Neural progenitor cell (in vitro differentiated cells): ENCODE measurements around the gene ELMO1. TPM values are rescaled to one million over a fixed set of nuclear protein-coding genes. Genes with fewer than 3 reads are reported as not detected.

Experiments used
- DNase-seq: peaks from one replicate; pipeline ENCODE4 v3.0.0-alpha.2; 2016; ENCODE audit warnings: low spot score
- H2AFZ ChIP-seq: fragments of 200-600 bp; sonication (generic); replicated peaks from 2 replicates; pipeline ENCODE4 v1.6.1; 2016; ENCODE audit warnings: antibody characterized with exemption
- H3F3A ChIP-seq: fragments of 200-600 bp; sonication (generic); 2 replicates; pipeline ENCODE4 v1.6.1; 2016; ENCODE audit warnings: antibody characterized with exemption, low read depth
- H3K27ac ChIP-seq: fragments of 200-600 bp; sonication (generic); 2 replicates; pipeline ENCODE4 v1.5.1; 2016; ENCODE audit warnings: mild to moderate bottlenecking
- H3K27me3 ChIP-seq: fragments of 200-600 bp; sonication (generic); 2 replicates; pipeline ENCODE4 v1.6.1; 2016; ENCODE audit warnings: mild to moderate bottlenecking, moderate library complexity
- H3K36me3 ChIP-seq: fragments of 200-600 bp; sonication (generic); 2 replicates; pipeline ENCODE4 v1.5.1; 2016
- H3K4me1 ChIP-seq: fragments of 200-600 bp; sonication (generic); 2 replicates; pipeline ENCODE4 v1.6.1; 2016; ENCODE audit warnings: mixed run types
- H3K4me2 ChIP-seq: fragments of 200-600 bp; sonication (generic); 2 replicates; pipeline ENCODE4 v1.6.1; 2016
- H3K4me3 ChIP-seq: fragments of 200-600 bp; sonication (generic); 2 replicates; pipeline ENCODE4 v1.5.1; 2016
- H3K79me2 ChIP-seq: fragments of 200-600 bp; sonication (generic); 2 replicates; pipeline ENCODE4 v1.6.1; 2016; ENCODE audit warnings: low read depth
- H3K9ac ChIP-seq: fragments of 200-600 bp; sonication (generic); 2 replicates; pipeline ENCODE4 v1.6.1; 2016
- H3K9me3 ChIP-seq: fragments of 200-600 bp; sonication (generic); 2 replicates; pipeline ENCODE4 v1.5.1; 2016; ENCODE audit warnings: low read depth
- H4K20me1 ChIP-seq: fragments of 200-600 bp; sonication (generic); 2 replicates; pipeline ENCODE4 v1.6.1; 2016; ENCODE audit warnings: low read depth
- H3K27ac Mint-ChIP-seq: 3 replicates; pipeline ENCODE4 v1.8.0; 2021; ENCODE audit warnings: mixed read lengths
- H3K27me3 Mint-ChIP-seq: 2 replicates; pipeline ENCODE4 v1.8.0; 2022; ENCODE audit warnings: low read depth, mild to moderate bottlenecking, inconsistent platforms, moderate library complexity, mixed read lengths; ENCODE audit not compliant: insufficient read depth
- H3K36me3 Mint-ChIP-seq: 3 replicates; pipeline ENCODE4 v1.8.0; 2021; ENCODE audit warnings: mixed read lengths
- H3K4me1 Mint-ChIP-seq: 3 replicates; pipeline ENCODE4 v1.8.0; 2021; ENCODE audit warnings: mixed read lengths
- H3K4me3 Mint-ChIP-seq: 3 replicates; pipeline ENCODE4 v1.8.0; 2021; ENCODE audit warnings: mild to moderate bottlenecking, moderate library complexity, mixed read lengths
- H3K9me3 Mint-ChIP-seq: 3 replicates; pipeline ENCODE4 v1.8.0; 2020; ENCODE audit warnings: mixed read lengths
- EZH2 ChIP-seq: fragments of 200-600 bp; sonication (generic); IDR thresholded peaks from 2 replicates; pipeline ENCODE4 v1.6.1; 2017; ENCODE audit warnings: antibody characterized with exemption, mild to moderate bottlenecking, moderate library complexity
- EZH2phosphoT487 ChIP-seq: fragments of 200-600 bp; sonication (generic); IDR thresholded peaks from 2 replicates; pipeline ENCODE4 v1.6.1; 2017; ENCODE audit warnings: antibody characterized with exemption
- total RNA-seq: library from RNA; depleted of rRNA; stranded (reverse); fragments of >200 nt; gene quantifications from 2 replicates; pipeline ENCODE4 v1.2.3, GENCODE V29; 2015; ENCODE audit warnings: low replicate concordance
- TF ChIP-seq, protein P1 (sequence below): fragments of 200-600 bp; sonication (generic); IDR thresholded peaks from 2 replicates; pipeline ENCODE4 v1.5.1; 2017; ENCODE audit warnings: antibody characterized with exemption, mild to moderate bottlenecking

ELMO1 gene
- total RNA-seq, 1 donor from 2014 or later: 22.0 TPM

DNA sequence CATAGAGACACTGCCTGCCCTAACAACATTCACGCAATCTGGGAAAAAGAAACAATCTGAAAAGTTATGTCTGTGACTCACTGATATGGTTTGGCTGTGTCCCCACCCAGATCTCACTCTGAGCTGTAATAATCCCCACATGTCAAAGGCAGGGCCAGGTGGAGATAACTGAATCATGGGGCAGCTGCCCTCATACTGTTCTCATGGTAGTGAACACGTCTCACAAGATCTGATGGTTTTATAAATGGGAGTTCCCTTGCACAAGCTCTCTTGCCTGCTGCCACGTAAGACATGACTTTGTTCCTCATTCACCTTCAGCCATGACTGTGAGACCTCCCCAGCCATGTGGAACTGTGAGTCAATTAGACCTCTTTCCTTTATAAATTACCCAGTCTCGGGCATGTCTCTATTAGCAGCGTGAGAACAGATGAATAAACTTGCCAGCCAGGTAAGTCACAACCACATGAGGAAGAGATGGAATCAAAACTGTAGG lies 382.8 kb downstream of the ELMO1 start:
- no peaks in the 10 kb centered on the region for H3K36me3 ChIP-seq
- H4K20me1 ChIP-seq: no peaks in the 10 kb centered on the region
- H3K4me2 ChIP-seq: no peak overlapping the region
- peaks cover 20% of the 10 kb centered on the region for H3K4me1 Mint-ChIP-seq
- no peaks in the 10 kb centered on the region for H3F3A ChIP-seq
- DNase-seq: no peak
- H3K4me3 ChIP-seq: no peak overlapping the region
- no peak overlapping the region for H3K27ac Mint-ChIP-seq
- peaks cover 14% of the 10 kb centered on the region for H3K4me1 ChIP-seq
- H3K9ac ChIP-seq: no peak overlapping the region
- peaks cover 8% of the 10 kb centered on the region for H3K9me3 Mint-ChIP-seq
- peaks cover 2% of the 10 kb centered on the region for H3K36me3 Mint-ChIP-seq
- no peak overlapping the region for H3K27ac ChIP-seq
- no peaks in the 10 kb centered on the region for H3K79me2 ChIP-seq
- peaks cover 6% of the 10 kb centered on the region for H3K27me3 Mint-ChIP-seq
- TF ChIP-seq EZH2 (no peak), EZH2phosphoT487 (no peak)
- TF ChIP-seq, protein P1, sequence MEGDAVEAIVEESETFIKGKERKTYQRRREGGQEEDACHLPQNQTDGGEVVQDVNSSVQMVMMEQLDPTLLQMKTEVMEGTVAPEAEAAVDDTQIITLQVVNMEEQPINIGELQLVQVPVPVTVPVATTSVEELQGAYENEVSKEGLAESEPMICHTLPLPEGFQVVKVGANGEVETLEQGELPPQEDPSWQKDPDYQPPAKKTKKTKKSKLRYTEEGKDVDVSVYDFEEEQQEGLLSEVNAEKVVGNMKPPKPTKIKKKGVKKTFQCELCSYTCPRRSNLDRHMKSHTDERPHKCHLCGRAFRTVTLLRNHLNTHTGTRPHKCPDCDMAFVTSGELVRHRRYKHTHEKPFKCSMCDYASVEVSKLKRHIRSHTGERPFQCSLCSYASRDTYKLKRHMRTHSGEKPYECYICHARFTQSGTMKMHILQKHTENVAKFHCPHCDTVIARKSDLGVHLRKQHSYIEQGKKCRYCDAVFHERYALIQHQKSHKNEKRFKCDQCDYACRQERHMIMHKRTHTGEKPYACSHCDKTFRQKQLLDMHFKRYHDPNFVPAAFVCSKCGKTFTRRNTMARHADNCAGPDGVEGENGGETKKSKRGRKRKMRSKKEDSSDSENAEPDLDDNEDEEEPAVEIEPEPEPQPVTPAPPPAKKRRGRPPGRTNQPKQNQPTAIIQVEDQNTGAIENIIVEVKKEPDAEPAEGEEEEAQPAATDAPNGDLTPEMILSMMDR: no peak
- no peak overlapping the region for H3K4me3 Mint-ChIP-seq
- H2AFZ ChIP-seq: no peak overlapping the region
- H3K27me3 ChIP-seq: no peaks in the 10 kb centered on the region
- H3K9me3 ChIP-seq: no peaks in the 10 kb centered on the region

DNA sequence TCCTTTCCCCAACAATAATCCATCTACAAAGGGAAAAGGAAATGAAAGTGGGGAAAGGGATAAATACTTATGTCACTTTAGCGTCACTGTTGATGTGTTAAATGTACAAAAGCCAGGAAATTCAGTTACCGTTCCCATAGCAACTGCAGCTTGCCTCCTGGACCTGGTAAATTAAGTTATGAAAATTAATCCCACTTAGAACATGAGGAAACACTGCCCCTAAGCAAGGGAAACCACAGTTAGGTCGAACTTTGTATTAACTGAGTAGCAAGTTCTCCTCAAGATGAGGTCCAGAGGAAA lies 386.2 kb downstream of the ELMO1 start:
- peaks cover 25% of the 10 kb centered on the region for H3K9me3 Mint-ChIP-seq
- H2AFZ ChIP-seq: no peak overlapping the region
- H3K4me3 ChIP-seq: no peak overlapping the region
- H3K4me2 ChIP-seq: no peak overlapping the region
- H3K4me1 ChIP-seq: no peaks in the 10 kb centered on the region
- H3K36me3 ChIP-seq: no peaks in the 10 kb centered on the region
- H3K9me3 ChIP-seq: no peaks in the 10 kb centered on the region
- H3K4me1 Mint-ChIP-seq: peaks cover 20% of the 10 kb centered on the region
- TF ChIP-seq EZH2: no peak
- TF ChIP-seq, protein P1: no peak
- no peak for TF ChIP-seq EZH2phosphoT487
- H3K27me3 ChIP-seq: no peaks in the 10 kb centered on the region
- H4K20me1 ChIP-seq: no peaks in the 10 kb centered on the region
- H3K27me3 Mint-ChIP-seq: peaks cover 6% of the 10 kb centered on the region
- H3K27ac Mint-ChIP-seq: no peak overlapping the region
- H3K36me3 Mint-ChIP-seq: peaks cover 2% of the 10 kb centered on the region
- no peak for DNase-seq
- no peak overlapping the region for H3K9ac ChIP-seq
- H3K4me3 Mint-ChIP-seq: no peak overlapping the region
- H3K27ac ChIP-seq: no peak overlapping the region
- H3K79me2 ChIP-seq: no peaks in the 10 kb centered on the region
- no peaks in the 10 kb centered on the region for H3F3A ChIP-seq

DNA sequence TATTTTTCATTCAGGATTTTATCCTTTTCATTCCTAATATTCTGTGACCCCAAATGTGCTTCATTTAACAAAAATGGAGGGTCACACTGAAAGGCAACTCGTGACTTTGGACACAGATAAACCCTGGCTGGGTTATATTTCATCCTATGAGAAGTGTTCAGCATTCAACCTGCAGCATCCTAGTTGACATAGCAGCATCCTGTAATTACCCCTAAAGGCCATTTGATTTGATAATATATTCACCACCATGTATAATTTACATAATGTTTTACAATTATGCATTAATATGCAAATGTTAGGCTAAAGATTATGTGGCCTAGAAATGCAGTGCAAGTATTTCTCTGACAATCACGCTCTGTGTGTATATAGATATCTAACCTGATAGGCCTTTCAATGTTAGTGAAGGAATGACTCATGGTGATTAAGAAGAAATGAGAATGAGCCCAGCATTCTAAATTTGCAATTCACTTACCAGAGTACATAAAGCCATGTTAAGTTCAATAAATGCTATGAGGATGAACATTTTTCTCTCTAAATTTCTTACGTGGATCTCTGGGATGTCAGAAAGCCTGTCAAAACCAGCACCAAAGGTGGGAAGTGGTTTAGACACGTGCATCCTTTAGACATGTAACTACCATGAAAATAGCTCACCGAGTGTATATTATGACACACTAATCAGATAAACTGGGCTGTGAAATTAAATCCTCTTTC lies 386.7 kb downstream of the ELMO1 start:
- H3K4me2 ChIP-seq: no peak overlapping the region
- H3K9ac ChIP-seq: no peak overlapping the region
- H3K4me3 ChIP-seq: no peak overlapping the region
- H3K4me1 Mint-ChIP-seq: peaks cover 20% of the 10 kb centered on the region
- H3K27ac ChIP-seq: no peak overlapping the region
- H3K27me3 Mint-ChIP-seq: peaks cover 7% of the 10 kb centered on the region
- no peaks in the 10 kb centered on the region for H3F3A ChIP-seq
- no peaks in the 10 kb centered on the region for H3K27me3 ChIP-seq
- H2AFZ ChIP-seq: no peak overlapping the region
- H3K9me3 ChIP-seq: no peaks in the 10 kb centered on the region
- H3K27ac Mint-ChIP-seq: no peak overlapping the region
- H3K36me3 Mint-ChIP-seq: peaks cover 2% of the 10 kb centered on the region
- H3K4me1 ChIP-seq: no peaks in the 10 kb centered on the region
- peaks cover 25% of the 10 kb centered on the region for H3K9me3 Mint-ChIP-seq
- H3K4me3 Mint-ChIP-seq: no peak overlapping the region
- H3K36me3 ChIP-seq: no peaks in the 10 kb centered on the region
- DNase-seq: no peak
- no peaks in the 10 kb centered on the region for H4K20me1 ChIP-seq
- TF ChIP-seq EZH2phosphoT487 (no peak), EZH2 (no peak)
- TF ChIP-seq, protein P1: no peak
- no peaks in the 10 kb centered on the region for H3K79me2 ChIP-seq
